Mucosa of rectum (tissue), 2 donors: ENCODE results near the gene SPANXN5.
"Not testable (repeated sequence)": the region's sequence is repeated elsewhere in the genome, so short reads cannot be mapped to it uniquely, and the experiment has no call there.

ENCODE experiments used
- H3K27ac ChIP-seq, 2 donors: one replicate each; pipeline ENCODE4 v1.7.0; 2013; ENCODE audit warnings: inconsistent platforms in 2 of 2, low read depth in 2 of 2, low read length in 2 of 2
- H3K27me3 ChIP-seq, 2 donors: one replicate each; pipeline ENCODE4 v1.7.0; 2013; ENCODE audit warnings: low read length in 2 of 2; ENCODE audit not compliant: control insufficient read depth in 2 of 2, insufficient read depth in 2 of 2
- H3K36me3 ChIP-seq, 2 donors: one replicate each; pipeline ENCODE4 v1.7.0; 2013; ENCODE audit warnings: low read length in 2 of 2; ENCODE audit not compliant: control insufficient read depth in 2 of 2, insufficient read depth in 2 of 2
- H3K4me1 ChIP-seq, 2 donors: one replicate each; pipeline ENCODE4 v1.7.0; 2013; ENCODE audit warnings: low read length in 2 of 2, mild to moderate bottlenecking in 1 of 2; ENCODE audit not compliant: control insufficient read depth in 2 of 2, insufficient read depth in 2 of 2
- H3K4me3 ChIP-seq, 2 donors: one replicate each; pipeline ENCODE4 v1.7.0; 2013; ENCODE audit warnings: low read length in 2 of 2
- H3K9ac ChIP-seq, 2 donors: one replicate each; pipeline ENCODE4 v1.7.0; 2013; ENCODE audit warnings: low read length in 2 of 2, low read depth in 1 of 2, mild to moderate bottlenecking in 1 of 2
- H3K9me3 ChIP-seq, 2 donors: one replicate each; pipeline ENCODE4 v1.7.0; 2013; ENCODE audit warnings: low read length in 2 of 2; ENCODE audit not compliant: control insufficient read depth in 2 of 2
- donor health status: healthy.
- donor health status: Normal muscosa, but diverticular disease.

The SPANXN5 gene, protein sequence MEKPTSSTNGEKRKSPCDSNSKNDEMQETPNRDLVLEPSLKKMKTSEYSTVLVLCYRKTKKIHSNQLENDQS

DNA sequence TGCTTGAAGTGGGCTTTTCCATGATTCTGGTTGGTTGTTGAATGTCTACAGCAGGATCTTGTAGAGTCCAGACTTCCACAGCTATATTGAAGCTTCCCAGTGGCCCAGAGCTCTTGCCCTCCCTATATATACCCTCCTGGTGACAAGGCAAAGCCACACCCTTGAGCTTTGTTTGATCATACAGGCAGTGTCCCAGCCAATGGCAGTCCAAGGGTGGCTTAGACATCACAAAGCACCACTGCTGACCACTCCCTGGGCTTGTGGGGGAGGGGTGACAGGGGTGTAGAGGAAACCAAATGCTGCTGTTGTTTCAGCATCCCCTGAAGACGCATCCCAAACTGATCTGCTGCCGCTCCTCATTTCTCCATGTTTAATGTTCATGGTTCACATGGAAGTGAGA lies at the start of gene SPANXN5:
Gene SPANXN5 (minus strand): TSS at position 101 of the 400 bp plus-strand sequence. CDS start 79 bp downstream, at position 22.
- H3K27me3 ChIP-seq, H3K4me1 ChIP-seq, H3K27ac ChIP-seq, H3K9me3 ChIP-seq, H3K4me3 ChIP-seq, H3K9ac ChIP-seq, H3K36me3 ChIP-seq: not testable (repeated sequence)

DNA sequence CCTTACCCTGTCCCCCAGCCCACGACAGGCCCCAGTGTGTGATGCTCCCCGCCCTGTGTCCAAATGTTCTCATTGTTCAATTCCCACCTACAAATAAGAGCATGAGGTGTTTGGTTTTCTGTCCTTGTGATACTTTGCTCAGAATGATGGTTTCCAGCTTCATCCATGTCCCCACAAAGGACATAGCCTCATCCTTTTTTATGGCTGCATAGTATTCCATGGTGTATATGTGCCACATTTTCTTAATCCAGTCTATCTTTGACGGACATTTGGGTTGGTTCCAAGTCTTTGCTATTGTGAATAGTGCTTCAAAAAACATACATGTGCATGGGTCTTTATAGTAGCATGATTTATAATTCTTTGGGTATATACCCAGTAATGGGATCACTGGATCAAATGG lies 46.4 kb upstream of the SPANXN5 start:
- H3K9me3 ChIP-seq, H3K4me3 ChIP-seq, H3K27ac ChIP-seq, H3K36me3 ChIP-seq, H3K27me3 ChIP-seq, H3K4me1 ChIP-seq, H3K9ac ChIP-seq: not testable (repeated sequence)

DNA sequence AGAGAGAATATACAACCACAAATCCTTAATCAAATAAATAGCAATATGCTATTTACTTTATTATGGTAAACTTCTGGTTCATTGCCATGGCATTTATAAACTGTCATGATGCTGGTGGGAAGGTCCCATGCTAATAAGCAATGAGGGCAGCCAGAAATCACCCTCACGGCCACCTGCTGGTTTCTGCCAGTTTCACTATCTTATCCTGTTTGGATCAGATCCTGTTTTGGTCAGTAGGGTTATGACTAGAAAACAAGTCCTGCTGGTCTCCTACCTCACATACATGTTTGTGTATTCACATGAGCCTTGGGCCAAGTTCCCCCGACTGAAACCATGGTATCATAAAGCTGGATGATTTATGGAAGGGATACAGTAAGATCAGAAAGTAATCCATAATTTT lies 41.9 kb upstream of the SPANXN5 start:
- Histone ChIP-seq H3K27me3 (peaks cover 0 to 2% of the 10 kb centered on the region in 2 donors), H3K27ac (no peak overlapping the region), H3K9me3 (no peaks in the 10 kb centered on the region), H3K4me1 (no peaks in the 10 kb centered on the region), H3K4me3 (no peak overlapping the region), H3K36me3 (no peaks in the 10 kb centered on the region), H3K9ac (no peak overlapping the region)

DNA sequence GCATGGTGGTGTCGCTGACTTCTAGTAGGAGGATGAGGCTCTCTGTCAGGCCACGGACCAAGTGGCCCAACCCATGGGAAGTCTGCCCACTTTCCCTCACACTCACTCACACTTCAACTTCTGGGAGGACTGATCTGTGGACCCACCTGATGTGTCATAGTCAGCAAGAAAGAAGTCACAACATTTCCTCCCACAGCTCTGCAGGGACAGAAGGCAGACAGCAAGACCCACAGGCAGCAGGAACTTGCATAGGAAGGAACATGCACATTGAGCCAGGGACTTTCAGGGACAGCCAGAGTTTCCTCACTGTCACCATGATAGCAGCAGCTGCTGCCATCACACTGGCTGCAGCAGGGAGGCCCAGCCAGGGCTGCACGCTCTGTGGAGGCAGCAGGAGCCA lies 33.3 kb upstream of the SPANXN5 start:
- Histone ChIP-seq H3K36me3 (no peaks in the 10 kb centered on the region), H3K27ac (no peak overlapping the region), H3K27me3 (peaks cover 4 to 7% of the 10 kb centered on the region in 2 donors), H3K9me3 (no peaks in the 10 kb centered on the region), H3K4me3 (no peak overlapping the region), H3K4me1 (no peaks in the 10 kb centered on the region), H3K9ac (no peak overlapping the region)

DNA sequence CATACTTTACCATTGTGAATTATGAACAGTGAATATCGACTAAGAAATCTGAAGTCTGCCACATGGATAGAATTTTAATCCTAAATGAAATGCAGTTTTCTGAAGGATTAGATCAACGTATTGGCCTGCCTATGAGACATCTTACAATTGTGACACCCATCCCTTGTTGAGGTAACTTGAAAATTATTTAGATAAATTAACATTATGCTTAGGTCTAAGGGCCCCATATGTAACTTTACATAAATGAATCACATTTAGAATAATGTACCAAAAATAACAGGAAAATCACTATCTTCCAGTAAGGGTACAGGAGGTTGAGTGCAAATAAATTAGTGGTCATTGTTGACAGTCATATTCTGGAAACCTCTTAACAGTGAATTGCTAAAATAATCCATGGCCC lies 27.4 kb upstream of the SPANXN5 start:
- H3K4me1 ChIP-seq: no peaks in the 10 kb centered on the region

DNA sequence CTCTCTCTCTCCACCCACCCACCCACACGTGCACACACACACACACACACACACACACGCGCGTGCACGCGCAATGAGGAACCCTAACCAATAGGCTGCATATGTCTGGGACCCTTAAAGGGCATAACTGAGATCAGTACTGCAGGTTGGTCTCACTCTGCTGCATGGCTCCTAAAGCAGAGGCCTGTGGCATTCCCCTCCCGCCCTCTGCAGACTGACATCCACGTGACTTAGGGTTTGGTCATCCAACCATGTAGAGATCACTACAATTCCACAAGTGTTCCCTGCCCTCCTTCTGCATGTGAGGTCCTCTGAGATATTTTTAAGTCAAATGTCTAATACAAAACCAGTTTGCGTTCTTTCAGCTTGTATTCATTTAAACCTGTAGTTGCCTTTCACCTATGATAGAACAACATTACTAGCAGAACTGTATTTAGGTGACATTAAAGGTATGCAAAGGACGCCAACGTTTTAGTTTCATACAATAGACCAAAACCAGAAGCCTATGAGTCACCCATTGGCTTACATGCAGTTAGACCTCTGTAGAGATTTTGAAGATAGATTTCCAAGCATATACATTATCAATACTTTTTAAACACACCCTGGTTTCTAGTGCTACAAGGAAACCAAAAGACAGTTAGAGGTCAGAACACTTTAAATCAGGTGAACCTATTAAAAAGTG lies 24.0 kb upstream of the SPANXN5 start:
- Histone ChIP-seq H3K9ac (no peak overlapping the region), H3K27ac (no peak overlapping the region), H3K4me3 (no peak overlapping the region), H3K27me3 (peaks cover 4 to 13% of the 10 kb centered on the region in 2 donors), H3K9me3 (no peaks in the 10 kb centered on the region), H3K36me3 (no peaks in the 10 kb centered on the region), H3K4me1 (no peaks in the 10 kb centered on the region)

More for the DNA sequence above, 27.4 kb upstream of the SPANXN5 start:
- H3K27ac ChIP-seq: no peak overlapping the region
- H3K9ac ChIP-seq: no peak overlapping the region
- H3K4me3 ChIP-seq: no peak overlapping the region
- no peaks in the 10 kb centered on the region for H3K9me3 ChIP-seq
- H3K36me3 ChIP-seq: no peaks in the 10 kb centered on the region
- peaks cover 4 to 10% of the 10 kb centered on the region in 2 donors for H3K27me3 ChIP-seq

DNA sequence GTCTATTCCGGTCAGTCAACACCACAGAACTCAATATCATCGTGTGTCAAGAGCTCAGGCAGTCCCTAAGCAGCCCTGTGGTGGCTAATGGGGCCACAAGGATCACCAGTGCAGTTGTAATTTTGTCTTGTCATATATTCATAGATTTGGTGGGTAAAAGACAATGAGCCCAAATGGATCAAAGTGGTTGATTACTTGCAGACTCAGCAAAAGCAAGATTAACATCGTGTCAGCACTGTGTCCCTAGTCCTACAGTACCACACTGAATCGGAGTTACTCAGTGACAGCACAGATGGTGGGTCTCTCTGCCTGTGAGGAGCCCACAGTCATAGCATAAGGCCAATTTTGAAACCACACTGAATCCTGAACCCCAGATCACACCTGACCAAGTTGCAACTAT lies 22.6 kb upstream of the SPANXN5 start:
- H3K36me3 ChIP-seq: no peaks in the 10 kb centered on the region
- no peaks in the 10 kb centered on the region for H3K9me3 ChIP-seq
- no peaks in the 10 kb centered on the region for H3K4me1 ChIP-seq
- peaks cover 6 to 13% of the 10 kb centered on the region in 2 donors for H3K27me3 ChIP-seq
- H3K9ac ChIP-seq: no peak overlapping the region
- H3K4me3 ChIP-seq: no peak overlapping the region
- H3K27ac ChIP-seq: no peak overlapping the region

DNA sequence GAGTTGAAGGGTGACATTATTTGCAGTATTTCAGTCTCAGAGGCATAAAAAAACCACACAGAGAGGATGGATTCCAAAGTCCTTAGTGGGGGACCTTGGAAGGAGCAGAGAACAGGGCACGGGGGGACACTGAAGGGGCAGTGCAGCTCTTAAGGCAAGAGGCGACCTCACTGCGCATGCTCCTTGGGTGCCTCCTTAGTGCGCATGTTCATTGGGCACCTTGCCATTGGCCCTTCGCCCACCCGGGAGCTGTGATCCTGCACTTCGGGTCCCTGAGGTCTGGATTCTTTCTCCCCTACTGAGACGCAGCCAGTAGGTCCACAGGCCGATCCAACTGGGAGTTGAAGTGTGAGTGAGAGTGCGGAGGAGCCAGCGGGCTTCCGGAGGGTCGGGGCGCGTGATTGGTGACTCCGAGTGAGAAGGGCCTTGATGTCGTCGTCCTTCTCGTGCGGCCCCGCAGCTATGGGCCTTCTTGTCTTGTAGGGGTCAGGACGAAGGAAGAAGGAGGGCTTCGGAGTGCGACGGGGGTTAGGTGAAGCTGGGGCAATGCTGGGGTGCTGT lies 13.9 kb upstream of the SPANXN5 start, which contains the start of gene XAGE5:
Gene XAGE5 (plus strand): TSS at position 223 of the 561 bp plus-strand sequence. CDS start 1,280 bp downstream, outside the sequence.
- peaks cover 0 to 6% of the 10 kb centered on the region in 2 donors for H3K27me3 ChIP-seq
- no peaks in the 10 kb centered on the region for H3K36me3 ChIP-seq
- H3K4me3 ChIP-seq: no peak within 1 kb of the TSS
- no peaks in the 10 kb centered on the region for H3K9me3 ChIP-seq
- no peaks in the 10 kb centered on the region for H3K4me1 ChIP-seq
- no peak within 1 kb of the TSS for H3K27ac ChIP-seq
- H3K9ac ChIP-seq: no peak within 1 kb of the TSS

DNA sequence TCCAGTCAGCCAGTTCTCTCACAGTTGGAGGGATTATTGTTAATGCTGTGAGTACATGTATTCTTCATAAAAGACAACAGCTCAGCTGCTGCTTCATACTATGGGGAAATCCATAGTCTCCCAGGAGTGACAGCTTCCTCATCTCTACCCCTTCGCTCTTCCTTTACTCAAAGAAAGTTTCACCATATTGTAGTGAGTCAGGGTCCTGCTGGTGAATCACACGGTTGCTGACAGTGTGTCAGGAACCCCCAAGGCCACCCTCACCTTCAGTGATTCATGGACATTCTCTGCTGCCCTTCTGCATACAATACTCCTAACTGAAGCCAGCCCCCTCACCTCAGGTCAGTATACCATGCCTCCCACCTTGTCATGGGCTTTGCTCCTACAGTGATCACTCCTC lies 7.6 kb upstream of the SPANXN5 start:
- not testable (repeated sequence) for H3K9me3 ChIP-seq, H3K27me3 ChIP-seq, H3K36me3 ChIP-seq, H3K4me1 ChIP-seq, H3K27ac ChIP-seq, H3K9ac ChIP-seq, H3K4me3 ChIP-seq

DNA sequence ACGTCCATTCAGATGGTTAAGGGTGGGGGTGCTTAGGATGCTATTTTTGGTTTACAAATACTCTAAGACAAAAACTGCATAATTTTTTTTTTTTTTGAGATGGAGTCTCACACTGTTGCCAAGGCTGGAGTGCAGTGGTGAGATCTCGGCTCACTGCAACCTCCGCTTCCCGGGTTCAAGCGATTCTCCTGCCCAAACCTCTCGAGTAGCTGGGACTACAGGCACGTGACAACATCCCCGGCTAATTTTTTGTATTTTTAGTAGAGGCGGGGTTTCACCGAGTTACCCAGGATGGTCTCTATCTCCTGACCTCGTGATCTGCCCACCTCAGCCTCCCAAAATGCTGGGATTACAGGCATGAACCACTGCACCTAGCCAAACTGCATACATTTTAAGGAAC lies 23.7 kb downstream of the SPANXN5 start:
- H3K27me3 ChIP-seq, H3K4me1 ChIP-seq, H3K36me3 ChIP-seq, H3K4me3 ChIP-seq, H3K27ac ChIP-seq, H3K9ac ChIP-seq, H3K9me3 ChIP-seq: not testable (repeated sequence)
